Germinal center (tissue), 1 donor: Measurements from ENCODE around the gene PLCB2.

ENCODE experiments used
- DNase-seq: peaks from one replicate; pipeline ENCODE4 v3.0.0; 2012; ENCODE audit warnings: mixed read lengths, low spot score

PLCB2 gene

DNA sequence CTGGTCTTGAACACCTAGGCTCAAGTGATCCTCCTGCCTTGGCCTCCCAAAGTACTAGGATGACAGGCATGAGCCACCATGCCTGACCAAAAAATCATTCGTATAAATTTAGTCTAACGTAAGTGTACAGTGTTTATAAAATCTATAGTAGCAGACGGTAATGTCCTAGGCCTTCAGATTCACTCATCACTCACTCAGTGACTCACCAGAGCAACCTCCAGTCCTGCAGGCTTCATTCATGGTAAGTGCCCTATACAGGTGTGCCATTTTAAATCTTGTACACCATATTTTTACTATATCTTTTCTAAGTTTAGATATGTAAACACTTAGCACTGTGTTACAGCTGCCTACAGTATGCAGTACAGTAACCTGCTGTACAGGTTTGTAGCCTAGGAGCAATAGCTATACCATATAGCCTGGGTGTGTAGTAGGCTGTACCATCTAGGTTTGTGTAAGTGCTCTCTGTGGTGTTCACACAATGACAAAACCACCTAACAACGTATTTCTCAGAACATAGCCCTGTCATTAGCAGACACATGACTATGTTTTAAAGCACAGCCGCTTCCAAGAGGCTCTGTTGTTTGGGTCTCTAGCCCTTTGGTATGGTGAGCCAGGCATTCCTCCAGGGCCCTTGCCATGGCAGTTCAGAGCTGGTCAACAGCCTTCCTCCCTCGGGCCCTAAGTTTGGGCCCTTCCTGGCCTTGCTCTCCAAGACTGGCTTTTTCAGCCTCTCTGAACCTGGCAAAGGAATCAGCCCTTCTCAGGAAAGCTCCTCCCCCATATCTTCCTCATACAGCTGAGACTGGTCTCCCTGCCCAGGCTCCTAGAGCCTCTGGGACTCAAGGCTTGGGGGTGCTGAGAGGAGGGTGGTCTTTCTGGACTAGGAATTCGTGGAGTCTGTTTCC, 34.9 kb upstream of the PLCB2 start:
- no peak for DNase-seq

GRCh38 chr15:40340740-40341400, 33.1 kb upstream of the PLCB2 start, which contains the start of gene CCDC9B:
TSS of gene CCDC9B (minus strand) at chr15:40340939. CDS start at chr15:40340819, 120 bp downstream.
- DNase-seq = no peak

DNA sequence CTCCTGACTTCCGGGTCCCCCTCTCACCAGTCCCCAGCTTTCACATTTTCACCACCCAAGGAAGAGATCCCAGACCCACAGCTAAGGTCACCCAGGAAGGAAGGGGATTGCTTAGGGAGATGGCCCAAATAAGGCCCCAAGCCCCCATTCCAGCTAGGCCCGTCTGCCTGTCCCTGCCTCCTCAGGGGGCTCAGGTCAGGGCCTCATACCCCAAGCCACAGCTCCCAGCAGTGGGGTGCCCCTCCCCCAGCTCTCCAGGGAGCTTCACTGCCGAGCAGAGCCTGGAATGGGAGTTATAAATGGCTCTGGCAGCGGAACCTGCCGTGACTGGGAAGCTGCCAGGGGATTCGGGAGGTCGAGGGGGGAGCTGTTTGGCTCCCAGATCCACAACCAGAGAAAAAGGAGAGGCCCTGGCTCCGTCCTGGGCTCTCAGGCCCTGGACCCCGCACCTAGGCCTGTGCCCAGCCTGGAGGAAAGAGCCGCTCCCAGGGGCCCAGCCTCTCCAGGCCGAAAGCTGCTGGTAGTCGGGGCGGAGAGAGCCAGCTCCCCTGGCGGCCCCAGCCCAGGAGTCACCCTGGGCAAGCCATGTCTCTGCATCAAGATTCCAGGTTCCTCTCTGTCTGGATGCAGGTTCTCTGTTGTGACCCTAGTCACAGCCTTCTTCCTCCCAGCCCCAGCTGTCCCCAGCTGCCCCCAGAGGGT, 32.5 kb upstream of the PLCB2 start:
- no peak for DNase-seq

DNA sequence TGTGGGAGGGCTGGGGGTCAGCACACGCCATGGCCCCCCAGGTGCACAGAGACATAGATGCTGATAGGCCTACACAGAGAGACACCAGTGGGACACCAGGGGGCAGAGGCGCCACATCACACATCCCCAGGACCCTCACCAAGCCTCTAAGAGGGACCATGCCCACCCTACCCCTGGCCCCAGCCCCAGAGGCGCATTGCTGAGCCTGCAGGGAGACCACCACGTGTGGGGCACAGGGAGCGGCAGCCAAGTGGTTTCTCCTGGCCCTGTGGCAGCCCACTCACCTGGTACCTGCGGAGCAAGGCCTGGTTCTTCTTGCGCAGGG, 31.8 kb upstream of the PLCB2 start:
- no peak for DNase-seq

DNA sequence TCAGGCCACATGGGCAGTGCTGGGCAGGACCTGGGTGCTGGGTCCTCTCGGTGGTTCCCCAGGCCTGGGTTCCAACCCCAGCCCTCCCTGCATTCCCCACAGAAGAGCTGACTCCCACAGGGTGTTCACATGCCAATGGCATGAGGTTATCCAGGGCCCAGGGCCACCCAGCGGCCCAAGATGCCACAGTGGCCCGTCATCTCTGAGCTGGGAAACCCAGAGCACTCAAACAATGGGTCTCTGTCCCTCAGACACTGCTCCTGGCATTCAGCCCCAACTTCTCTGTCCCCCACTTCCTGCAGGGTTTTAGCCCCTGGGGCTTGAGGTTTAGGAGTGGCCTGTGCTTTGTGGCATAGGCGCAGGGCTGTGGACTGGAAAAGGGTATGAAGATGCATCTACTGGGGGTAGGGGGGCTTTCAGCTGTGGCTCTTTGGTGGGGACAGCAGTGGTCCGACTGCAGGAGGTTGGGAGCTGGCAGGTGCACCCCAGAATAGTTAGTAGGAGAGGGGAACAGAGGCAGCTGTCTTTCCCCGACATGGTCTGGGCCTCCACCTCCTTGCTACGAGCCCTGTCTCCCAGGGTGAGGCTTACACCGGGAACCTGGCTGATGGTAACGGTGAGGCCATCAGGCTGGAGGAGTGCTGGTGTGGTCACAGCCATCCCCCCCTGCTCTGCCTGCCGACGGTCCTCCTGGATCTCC, 31.3 kb upstream of the PLCB2 start:
- DNase-seq = no peak

DNA sequence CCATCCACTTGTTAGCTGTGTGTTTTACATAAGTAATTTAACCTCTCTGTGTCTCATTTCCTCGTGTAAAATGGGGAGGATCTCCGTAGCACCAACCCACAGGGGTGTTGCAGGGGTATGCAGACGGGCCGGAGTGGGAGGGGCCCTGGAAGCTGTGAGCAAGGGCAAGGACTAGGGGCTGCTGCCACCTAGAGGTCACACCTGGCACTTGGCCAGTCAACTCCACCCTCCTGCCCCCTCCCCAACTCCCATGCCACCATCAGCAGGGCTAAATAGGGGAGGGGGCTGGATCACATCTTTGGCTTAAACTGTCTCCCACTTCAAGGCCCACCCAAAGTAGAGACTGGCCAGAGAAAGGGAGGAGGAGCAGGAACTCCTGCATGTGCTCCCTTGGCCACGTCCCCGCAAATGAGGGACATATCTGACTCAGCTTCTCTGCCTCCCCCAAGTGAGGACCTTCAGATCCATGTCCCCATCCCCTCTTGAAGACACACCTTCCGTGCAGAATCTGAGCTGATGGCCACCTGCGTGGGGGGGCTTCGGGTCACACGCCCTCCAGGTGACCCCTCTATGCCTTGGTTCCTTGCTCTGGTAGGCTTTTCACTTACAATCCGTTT, 30.4 kb upstream of the PLCB2 start:
- peak; percentile 90 for DNase-seq

DNA sequence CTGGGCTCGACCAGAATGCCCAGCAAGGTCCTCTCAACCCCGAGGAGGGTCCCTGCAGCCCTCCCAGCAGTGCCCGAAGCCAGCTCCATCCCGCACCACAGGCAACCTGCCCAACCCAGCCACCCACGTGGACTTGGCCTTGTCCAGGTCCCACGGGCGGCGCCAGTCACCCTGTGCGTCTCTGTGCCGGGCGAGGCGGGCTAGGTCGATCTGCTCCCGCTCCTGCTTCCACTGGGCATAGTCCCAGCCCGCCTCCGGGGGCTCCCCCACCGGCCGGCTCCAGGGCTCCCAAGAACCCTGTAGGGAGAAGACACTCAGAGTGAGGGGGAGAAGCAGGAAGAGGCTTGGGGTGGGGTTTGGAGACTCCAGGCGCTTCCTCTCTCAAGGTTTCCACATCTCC, 29.9 kb upstream of the PLCB2 start:
- DNase-seq = no peak

GRCh38 chr15:40336744-40337122, 29.0 kb upstream of the PLCB2 start:
- peak; percentile 50 for DNase-seq

GRCh38 chr15:40335938-40336743, 28.4 kb upstream of the PLCB2 start:
- DNase-seq = no peak

DNA sequence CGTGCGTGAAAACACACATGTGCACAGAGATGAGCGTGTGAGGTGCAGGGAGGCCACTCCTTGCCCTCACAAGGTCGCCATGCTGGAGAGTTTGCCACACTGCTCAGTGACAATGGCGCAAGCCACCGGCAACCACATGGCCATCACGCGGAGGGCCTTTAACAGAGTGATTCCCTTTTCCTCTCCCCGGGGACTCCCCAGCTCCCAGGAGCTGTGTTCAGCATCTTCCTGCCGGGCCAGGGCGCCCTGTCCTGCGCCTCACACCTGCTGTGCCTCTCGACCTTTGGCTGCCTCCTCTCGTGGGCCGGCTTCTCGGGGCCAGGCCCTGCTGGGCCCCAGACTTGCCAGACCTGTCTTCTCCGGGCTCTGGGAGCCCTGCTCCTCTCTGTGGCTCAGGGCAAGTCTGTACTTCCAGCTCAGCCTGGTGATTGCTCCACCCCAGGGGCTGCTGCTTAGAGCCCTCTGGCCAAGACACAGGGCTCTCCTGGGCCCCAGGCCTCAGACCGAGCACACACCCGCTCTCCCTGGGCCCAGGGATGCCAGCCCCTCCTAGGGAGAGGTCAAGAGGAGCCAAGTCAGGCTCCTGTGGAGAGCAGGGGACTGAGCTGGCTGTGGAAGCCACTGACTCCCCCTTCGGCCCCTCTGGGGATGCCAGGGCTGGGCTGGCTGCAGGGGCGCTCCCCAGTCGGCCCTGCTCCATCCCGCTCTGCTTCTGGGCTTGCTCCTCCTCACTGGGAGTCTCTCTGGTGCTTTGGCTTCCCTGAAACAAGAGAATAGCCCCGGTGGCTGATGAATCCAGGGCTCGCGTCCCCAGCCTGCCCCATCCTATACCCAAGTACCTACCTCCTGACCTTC, 27.4 kb upstream of the PLCB2 start:
- no peak for DNase-seq

GRCh38 chr15:40334541-40334940, 26.8 kb upstream of the PLCB2 start:
- DNase-seq = no peak

DNA sequence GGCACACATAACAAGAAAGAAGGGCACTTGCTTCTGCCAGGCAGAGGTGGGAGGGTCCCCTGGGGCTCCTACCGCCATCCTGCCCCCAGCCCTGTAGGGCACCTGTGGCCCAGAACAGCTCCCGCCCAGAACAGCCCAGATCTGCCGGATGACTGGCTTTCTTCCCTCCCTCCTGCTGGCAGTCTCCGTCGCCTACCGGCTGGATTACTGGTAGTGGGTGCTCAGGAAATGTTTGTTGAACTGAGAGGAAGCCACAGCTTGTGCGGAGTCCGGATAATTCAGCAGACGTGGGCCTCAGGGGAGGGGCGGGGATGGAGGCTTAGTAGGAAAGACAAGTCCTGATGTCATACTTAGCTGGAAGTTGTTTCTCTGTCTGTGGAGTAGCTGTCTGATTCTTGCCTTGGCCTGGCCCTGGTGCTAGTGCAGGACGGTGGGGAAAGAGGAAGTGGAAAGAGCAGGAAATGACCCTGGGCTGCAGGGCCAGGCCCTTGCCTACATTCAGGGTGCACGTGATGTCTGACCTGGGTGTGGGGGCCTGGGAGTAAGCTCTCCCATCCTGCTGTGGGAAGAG, 26.3 kb upstream of the PLCB2 start:
- peak; percentile 41 for DNase-seq

- no peak for DNase-seq
Measured at GRCh38 chr15:40332113-40332781, 24.5 kb upstream of the PLCB2 start.

GRCh38 chr15:40331637-40332036, 23.9 kb upstream of the PLCB2 start:
- DNase-seq = no peak

- no peak for DNase-seq
Measured at GRCh38 chr15:40331026-40331425, 23.3 kb upstream of the PLCB2 start.

DNA sequence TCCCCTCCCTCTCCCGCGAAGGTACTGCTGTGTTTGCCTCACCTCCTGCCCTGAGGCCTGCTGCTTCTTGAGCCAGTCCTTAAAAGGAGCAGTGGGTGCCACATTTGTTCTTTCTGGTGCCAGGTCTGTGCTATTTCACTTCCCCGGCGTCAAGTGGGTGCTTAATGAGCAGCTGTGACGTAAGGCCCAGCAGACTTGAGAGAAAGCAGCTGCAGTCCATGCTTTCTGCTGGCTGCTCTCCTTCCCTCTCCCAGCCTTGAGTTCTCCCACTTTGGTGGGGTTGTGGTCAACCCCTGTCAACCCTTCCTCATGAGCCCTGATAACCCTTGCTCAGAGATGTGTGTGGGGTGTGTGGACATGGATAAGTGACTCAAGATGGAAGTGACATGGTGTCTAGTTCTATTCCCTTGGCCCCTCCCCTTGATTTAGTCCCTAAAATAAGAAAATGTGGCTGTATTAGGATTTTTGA, 22.7 kb upstream of the PLCB2 start:
- DNase-seq = no peak

DNA sequence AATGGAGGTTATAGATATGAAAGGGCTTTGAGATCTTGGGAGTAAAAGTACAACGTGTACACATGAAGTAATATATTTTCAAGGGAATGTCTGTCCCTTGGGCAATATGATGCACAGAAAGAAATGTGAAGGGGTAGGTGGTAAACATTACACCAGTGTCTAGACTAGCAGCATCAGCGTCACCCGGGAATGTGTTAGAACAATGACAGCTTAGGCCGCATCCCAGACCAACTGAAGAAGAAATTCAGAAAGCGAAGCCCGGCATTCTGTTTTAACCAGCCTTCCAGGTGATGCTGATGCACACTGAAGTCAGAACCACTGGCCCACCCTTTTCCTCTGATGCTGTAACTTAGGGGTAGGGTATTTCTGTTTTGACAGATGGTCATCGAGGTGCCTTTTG, 22.1 kb upstream of the PLCB2 start:
- no peak for DNase-seq

DNA sequence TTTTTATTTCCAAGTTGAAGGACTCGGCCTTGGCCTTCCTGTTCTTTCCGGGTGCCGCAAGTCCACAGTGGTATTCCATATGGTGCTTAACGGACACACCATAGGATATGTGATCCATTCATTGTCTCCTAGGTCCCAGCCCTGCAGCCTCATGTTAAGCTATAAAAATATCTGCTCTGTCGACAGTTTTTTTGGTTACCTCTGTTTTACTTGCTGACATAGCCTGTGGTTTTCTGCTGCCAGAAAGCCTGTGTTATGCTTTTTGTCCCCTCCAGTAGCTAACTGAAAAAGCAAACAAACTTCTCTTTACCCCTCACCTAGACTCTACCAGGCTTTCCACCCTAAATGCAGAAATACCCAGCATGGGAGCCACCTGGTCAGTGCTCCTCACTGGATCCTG, 21.0 kb upstream of the PLCB2 start:
- no peak for DNase-seq

DNA sequence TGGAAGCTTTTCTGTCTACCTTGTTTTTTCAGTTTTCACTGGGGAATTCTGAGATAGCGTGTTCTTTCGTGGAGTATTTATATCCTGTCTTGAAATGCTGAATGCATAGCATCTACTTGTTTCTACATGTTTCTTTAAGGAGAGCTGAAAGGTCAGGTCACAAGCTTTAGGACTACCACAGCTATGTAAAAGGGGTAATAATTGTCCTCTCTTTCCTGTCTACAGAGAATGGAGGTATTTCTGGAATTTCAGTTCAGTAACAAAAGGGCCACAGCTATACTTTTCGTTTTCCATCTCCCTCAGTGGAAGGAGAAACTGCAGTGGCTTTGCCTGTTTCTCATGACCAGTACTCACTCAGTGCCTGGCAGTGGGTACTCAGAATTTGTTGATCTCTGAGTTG, 20.4 kb upstream of the PLCB2 start:
- DNase-seq = no peak
